DMS 273 (cell line): ENCODE data around the gene MLX.

ENCODE experiments used
- DNase-seq: peaks from one replicate; lab custom pipeline; 2025; ENCODE audit not compliant: unreplicated experiment; lab: John Stamatoyannopoulos, UW

Gene MLX

DNA sequence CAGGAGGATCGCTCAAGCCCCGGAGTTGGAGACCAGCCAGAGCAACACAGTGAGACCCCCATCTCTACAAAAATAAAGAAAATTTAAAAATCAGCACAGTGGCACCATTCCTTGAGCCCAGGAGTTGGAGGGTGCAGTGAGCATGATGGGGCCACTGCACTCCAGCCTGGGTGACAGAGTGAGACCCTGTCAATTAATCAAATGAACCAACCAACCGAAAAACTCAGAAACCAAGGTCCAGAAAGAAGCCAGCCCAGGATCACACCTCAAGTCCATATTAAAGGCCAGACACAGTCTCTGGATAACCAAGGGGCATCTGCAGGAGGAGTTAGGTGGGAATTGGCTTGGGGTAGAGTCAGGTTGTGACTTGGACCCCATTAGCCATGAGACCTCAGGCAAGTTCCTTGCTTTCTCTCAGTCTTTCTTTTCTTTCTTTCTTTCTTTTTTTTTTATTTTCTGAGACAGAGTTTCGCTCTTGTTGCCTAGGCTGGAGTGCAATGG is 11.7 kb upstream of the MLX start:
- no peak for DNase-seq

DNA sequence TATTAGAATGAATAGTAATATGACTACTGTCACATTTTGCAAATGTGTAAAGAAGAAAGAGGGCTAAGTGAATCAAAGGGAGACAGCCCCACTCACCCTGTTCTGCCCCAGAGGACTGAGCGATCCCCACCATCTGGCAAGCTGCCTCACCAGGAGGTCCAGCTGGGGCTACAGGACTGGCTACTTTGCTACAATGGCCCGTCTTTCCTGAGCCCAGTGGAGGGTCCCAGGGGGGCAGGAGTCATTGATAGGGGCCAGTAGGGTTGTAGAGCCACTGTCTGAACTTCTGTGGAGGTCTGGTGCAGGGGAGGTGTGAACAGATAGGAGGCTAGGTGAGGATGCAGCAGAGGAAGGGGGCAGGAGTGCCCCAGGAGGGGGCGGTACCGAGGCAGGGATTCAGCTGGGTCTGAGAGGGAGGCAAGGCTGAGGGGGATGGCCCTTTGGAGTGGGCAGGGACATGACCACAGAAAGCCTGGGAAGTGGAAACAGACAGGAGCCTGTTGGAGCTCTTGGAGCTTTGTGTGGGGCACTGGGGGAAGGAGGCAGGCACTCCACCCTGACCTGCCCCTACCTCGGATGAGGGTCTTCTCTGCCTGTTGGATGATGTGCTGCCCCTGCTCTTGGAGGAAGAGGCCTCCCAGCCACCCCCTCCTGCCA is 10.8 kb upstream of the MLX start:
- peak; percentile 24 for DNase-seq

DNA sequence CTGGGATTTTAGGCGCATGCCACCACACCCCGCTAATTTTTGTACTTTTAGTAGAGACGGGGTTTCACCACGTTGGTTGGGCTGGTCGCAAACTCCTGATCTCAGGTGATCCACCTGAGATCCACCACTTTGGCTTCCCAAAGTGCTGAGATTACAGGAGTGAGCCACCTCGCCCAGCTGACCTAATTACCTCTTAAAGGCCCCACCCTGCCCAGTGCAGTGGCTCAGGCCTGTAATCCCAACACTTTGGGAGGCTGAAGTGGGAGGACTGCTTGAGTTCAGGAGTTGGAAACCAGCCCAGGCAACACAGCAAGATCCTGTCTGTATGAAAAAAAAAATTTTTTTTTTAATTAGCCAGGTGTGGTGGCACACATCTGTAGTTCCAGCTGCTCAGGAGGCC is 7.8 kb upstream of the MLX start:
- DNase-seq, result peak; percentile 27

DNA sequence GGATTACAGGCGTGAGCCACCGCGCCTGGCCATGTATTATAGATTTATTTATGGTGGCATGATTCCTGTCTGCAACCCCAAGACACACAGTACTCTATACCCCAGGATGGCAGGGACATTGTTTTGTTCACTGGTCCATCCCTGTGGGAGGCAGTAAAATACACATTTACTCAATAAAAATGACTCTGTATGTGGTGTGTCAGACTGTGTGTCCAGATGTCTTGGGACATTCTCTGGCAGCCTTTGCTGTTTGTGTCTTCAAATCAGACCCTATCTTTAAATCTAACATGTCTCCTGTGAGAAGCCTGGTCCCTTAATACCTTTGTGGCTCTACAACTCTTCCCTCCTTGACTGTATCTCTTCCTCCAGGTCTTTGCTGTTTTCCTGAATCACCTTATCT is 6.7 kb upstream of the MLX start:
- no peak for DNase-seq

DNA sequence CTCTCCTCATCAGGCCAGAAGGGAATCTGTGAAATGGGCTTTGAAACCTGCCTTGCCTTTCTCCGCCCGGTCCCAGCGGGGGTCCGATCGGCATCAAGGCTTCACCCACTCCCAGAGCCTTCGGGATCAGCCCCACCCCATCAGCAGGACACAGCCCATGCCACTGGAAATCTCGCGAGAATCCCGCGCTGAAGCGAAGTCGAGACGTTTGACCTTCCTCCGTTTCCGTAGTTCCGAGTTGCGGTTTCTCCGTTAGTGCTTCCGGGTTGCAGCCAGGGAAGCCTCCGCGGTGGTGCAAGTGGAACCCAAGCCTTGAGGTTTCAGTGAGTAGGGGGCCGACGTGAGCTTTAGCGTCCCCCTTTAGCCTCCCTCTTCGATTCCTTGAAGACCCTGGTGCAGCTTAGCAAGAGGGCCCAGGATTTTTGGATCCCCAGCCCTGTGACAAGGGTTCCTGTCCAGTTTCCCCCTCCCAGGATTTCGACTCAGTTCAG is 5.0 kb upstream of the MLX start, which contains the start of gene COASY:
COASY (plus strand) TSS at position 252 of the 491 bp plus-strand sequence. CDS start 475 bp downstream, outside the sequence.
- DNase-seq, result peak; percentile 94

DNA sequence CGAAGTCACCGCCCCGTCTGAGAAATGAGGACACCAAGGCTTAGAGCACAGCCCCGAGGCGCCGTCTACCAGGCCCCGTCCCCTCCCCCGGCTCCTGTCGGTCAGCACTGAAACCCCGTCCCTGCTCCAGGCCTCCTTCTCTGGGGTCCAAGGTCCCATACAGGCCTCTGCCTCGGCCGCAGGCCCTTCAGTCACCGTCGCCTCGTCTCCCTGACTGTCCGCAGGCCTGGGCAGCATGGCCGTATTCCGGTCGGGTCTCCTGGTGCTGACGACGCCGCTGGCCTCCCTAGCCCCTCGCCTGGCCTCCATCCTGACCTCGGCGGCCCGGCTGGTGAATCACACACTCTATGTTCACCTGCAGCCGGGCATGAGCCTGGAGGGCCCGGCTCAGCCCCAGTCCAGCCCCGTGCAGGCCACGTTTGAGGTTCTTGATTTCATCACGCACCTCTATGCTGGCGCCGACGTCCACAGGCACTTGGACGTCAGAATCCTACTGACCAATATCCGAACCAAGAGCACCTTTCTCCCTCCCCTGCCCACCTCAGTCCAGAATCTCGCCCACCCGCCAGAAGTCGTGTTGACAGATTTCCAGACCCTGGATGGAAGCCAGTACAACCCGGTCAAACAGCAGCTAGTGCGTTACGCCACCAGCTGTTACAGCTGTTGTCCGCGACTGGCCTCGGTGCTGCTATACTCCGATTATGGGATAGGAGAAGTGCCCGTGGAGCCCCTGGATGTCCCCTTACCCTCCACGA is 4.3 kb upstream of the MLX start:
- DNase-seq, result peak; percentile 55

DNA sequence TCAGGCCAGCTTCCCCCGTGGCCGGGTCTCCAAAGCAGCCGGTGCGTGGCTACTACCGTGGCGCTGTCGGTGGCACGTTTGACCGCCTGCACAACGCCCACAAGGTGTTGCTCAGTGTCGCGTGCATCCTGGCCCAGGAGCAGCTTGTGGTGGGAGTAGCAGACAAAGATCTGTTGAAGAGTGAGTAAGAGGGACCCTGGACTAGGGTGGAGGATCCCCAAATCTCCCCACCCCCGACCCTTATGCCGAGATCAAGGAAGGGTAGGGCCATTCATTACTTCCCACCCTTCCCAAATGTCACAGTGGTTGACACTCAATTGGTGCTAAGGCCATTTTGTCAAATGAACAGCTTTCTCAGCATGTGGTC is 3.8 kb upstream of the MLX start:
- no peak for DNase-seq

DNA sequence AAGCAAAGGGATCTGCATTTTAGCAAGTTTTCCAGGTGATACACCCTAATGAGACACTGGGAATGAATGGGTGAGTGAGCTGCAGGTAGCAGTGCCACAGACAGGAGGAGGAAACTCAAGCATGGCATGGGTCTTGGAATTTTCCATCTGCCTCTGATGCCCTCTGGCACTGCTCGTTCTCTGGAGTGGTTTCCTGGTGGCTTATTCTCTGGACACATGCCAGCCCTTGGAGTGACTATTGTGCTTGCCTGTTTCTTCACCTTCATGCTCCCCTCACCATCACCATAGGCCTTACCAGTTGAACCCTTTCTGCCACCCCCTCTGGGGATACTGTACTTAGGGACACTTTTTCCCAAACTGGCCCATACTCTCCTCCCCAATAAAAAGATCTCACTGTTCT is 3.4 kb upstream of the MLX start:
- DNase-seq, result peak; percentile 36

DNA sequence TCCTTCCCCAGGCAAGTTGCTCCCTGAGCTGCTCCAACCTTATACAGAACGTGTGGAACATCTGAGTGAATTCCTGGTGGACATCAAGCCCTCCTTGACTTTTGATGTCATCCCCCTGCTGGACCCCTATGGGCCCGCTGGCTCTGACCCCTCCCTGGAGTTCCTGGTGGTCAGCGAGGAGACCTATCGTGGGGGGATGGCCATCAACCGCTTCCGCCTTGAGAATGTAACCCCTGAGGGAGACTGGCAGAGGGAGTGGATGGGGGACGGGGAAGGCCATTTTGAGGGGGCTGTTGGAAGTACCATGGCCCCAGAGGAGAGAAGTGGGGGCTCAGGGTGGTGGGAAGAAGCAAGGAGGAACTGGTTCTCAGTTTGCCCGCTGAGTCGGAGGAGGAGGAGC is 3.0 kb upstream of the MLX start:
- no peak for DNase-seq

DNA sequence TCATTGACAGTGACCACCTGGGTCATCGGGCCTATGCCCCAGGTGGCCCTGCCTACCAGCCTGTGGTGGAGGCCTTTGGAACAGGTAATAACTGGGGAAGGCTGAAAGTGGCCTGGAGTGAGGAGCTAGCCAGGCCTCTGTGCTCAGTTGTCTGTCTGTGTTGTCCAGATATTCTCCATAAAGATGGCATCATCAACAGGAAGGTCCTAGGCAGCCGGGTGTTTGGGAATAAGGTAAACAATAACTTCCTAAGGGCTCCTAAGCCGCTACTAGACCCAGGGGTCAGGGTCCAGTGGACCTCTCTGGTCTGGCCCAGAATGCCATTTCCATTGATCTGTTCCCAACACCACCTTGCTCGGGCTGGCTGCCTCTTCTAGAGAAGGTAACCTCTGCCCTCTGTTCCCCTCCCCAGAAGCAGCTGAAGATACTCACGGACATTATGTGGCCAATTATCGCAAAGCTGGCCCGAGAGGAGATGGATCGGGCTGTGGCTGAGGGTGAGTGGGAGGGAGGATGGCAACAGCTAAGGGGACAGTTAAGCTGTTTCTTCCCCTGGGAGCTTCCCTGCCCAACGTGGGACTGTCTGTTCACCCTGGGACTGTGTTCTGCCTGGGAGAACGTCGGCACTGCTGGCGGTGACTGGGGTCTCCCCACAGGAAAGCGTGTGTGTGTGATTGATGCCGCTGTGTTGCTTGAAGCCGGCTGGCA is 1.9 kb upstream of the MLX start:
- DNase-seq, result no peak

DNA sequence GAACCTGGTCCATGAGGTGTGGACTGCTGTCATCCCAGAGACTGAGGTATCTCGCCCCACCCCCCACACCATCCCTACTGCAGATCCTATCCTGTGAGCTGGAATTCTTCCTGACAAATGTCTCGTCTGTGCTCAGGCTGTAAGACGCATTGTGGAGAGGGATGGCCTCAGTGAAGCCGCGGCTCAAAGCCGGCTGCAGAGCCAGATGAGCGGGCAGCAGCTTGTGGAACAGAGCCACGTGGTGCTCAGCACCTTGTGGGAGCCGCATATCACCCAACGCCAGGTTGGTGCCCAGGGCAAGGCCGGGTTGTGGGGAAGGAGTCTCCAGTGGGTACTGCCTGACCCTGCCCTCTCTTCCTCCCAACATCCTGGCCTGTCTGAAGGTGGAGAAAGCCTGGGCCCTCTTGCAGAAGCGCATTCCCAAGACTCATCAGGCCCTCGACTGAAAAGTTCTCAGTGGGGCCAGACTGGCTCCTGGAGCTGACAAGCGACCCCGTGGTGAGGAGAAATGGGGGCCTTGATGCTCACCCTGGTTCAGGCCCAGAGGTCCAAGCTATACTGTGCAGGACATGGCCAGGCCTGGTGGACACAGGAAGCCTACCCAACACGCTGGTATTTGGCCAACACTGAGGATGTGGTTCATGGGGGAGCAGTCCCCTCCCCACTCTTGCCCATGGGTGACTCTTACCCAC is 1.2 kb upstream of the MLX start:
- DNase-seq, result no peak

DNA sequence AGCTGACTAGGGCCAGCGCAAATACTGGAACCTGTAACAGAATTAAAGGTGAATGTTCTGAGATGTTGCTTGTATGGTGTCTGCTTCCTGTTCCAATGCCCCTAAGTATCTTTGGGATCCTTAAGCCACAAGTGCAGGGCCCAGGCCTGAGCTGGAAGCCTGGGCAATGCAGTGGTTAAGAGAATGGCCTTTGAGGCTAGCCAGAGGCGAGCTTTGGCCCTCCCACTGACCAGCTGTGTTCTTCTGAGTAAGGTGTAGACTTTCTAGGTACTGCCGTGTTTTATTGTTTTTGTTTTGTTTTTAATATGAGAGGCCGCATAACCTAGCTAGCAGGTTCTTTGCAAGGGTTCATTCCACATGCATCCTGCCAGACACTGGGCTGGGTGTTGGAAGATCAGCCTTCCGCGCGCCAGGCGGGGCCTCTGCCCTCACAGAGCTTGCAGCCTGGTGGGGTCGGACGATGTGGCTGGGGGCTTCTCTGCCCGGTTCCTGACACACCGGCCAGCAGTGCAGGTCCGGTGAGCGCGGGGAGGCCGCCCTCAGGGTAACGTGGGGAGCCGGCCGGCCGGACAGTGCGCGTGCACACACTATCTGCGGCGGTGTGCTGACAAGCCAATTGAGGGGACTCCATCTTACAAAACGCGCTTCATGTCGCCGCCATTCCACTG is 551 bp upstream of the MLX start:
- DNase-seq, result no peak

DNA sequence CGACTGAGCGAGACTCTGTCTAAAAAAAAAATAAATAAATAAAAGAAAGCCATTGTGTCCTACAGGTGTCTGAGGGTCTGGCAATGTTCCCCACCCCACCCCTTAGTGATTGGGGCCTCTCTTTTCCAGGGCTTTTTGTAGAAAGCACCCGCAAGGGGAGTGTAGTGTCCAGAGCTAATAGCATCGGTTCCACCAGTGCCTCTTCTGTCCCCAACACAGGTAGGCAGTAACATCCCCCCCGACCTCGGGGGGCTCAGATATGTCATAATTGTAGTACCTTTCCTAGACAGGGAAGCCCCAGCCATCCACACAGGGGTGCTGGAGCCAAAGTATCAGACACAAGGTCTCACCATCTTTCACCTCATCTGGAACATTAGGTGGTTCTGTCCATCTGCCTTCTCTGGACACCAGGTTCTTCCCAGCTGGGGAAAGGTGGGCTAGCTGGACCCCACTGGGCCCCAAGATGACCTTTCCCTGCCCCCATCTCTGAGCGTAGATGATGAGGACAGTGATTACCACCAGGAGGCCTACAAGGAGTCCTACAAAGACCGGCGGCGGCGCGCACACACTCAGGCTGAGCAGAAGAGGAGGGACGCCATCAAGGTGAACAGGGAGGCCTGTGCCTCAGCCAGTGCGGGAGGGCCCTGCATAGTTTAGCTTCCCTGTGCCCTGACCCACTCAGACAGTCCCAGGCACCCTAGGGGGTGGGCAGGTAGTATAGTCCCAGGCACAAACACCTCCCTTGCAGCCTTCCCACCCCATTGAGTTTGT is 1.6 kb downstream of the MLX start:
- DNase-seq, result no peak

DNA sequence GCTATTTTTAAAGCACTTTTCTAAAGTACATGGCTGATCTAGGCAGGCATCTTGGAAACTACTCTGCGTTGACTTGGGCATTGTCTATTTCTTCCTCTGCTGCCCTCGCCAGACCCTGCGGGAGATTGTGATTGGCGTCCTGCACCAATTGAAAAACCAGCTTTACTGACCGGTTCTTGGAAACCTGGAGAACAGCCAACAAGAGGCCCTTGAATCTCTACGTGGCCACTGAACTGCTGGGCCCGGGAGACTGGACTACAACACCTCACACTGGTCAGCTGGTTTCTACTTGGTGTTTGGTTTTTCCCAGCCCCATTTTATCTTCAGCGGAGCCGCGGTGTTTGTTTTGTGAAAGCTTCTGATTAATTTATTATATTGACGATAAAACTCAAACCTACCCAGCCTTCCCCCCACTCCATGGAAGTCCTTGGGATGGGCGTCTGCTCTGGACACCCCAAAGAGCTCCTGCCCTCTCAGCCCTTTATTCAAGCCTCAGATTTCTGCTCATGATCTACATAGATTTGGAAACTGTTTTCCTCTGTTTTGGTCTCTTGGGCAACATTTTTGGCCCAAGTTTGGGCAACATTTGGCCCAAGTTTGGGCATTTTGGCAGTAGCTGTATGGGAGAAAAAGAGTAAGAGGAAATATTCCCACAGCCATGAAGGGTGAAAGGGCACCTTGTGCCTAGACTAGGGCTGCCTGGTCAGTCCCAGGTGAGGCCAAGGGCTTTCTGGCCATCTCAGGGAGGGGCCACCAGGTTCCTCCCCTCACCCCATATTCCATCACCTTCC is 4.7 kb downstream of the MLX start:
- no peak for DNase-seq

DNA sequence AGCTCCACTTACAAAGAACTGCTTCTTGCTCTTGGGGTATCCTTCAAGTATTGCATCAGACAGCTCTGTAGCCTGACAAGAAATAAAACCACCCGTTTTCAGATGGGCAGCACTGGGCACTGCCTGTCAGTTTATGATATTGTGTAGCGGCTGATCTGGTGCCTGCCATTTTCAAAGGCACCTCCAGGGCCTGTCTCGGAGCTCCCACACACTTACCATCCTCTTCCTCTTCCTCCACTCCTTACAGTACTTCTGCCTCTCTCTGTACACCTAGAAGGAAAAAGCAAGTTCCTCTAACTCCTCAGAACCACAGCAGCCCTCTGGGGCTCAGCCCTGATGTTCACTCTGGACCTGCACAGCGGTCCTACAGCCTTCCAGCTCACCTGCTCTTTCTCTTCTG is 6.2 kb downstream of the MLX start:
- no peak for DNase-seq

DNA sequence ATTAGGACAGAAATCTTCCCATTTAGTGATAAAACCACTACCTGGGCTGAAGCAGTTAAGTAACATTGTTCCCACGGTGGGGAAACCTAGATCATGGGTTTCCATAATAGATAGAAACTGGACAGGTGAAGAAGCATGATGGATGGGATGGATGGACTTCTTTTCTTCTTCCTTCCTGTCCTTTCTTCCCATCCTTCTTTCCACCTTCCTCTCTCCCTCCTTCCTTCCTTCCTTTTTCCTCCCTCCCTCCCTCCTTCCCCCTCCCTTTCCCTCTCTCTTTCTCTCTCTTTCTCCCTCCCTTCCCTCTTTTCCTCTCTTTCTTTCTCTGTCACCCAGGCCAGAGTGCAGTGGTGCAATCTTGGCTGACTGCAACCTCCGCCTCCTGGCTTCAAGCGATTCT is 7.6 kb downstream of the MLX start:
- no peak for DNase-seq

DNA sequence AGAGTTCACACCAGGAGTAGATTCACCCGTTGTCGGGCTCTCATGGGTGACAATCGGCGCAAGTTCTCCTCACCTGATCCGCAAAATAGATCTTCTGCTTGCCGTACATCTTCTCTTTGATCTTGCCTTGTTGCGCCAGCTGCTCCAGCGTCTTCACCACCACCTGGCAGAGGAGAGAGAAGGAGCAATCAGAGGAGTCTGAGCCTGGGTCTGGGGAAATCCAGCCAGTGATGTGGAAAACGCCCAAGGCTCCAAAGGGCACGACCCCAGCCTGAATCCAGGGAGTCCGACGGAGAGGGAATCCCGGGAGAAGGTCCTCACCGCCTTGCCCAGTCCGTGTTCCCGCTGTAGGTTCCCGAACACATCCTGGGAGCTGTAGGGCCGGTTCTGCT is 10.2 kb downstream of the MLX start:
- DNase-seq, result peak; percentile 74

DNA sequence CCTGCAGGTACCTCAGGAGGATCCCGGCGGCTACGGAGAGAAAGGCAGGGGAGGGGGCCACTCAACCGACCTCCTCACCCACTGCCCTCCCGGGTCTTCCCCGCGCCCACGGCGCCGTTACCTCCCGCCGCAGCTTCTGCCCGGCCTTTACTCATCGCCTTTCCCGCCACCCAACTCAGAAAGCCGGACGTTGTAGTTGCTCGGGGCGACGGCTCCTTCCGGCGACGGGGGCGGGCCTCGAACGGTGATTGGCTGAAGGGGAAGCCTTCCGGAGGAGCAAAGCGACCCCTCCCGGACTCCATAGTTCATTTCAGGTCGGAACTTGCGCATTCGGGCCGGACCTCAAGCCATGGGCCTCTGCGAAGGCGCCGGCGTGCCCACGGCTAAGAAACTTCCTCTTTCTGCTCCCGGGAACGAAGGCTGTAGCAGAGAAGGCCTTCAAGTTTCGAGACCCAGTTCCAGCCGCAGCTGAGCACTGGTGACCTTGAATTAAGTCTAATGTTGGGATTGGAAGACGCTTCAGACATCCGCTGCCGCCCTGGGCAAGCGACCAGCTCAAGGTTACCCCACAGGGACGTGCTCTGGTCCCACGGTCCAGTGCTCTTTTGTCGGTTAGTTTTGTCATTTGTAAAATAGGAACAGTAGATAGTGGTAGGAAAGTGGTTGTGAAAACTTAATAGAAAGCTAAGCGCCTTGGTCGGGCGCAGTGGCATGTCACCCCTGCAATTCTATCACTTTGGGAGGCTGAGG is 10.8 kb downstream of the MLX start, which contains the start of gene PSMC3IP:
PSMC3IP (minus strand) TSS at position 198 of the 750 bp plus-strand sequence; CDS start at position 155, 43 bp downstream.
- peak; percentile 97 for DNase-seq
